Measurements from ENCODE around the gene DLGAP1. TPM values are rescaled to one million over a fixed set of nuclear protein-coding genes. Genes with fewer than 3 reads are reported as not detected.

DLGAP1 gene
- total and polyA plus RNA-seq, 2 experiments from 2014 or later = 17.0 to 48.5 TPM

- Histone ChIP-seq H3K4me2 (no peak overlapping the region), H3K36me3 (ENCODE audit: insufficient read depth) (peaks cover 4% of the 10 kb centered on the region; the same call in 1 of the 2 replicates)
- H3K27ac Mint-ChIP-seq = no peak overlapping the region
Observed at GRCh38 chr18:3612315-3612714, 842.8 kb downstream of the DLGAP1 start.

GRCh38 chr18:3611313-3612090 is 843.6 kb downstream of the DLGAP1 start:
- Histone ChIP-seq H3K27me3 (ENCODE audit: insufficient read depth) (no peaks in the 10 kb centered on the region), H4K20me1 (replicated peaks; ENCODE audit: insufficient read depth) (no peaks in the 10 kb centered on the region), H3K9me2 (ENCODE audit: insufficient read depth) (no peaks in the 10 kb centered on the region), H3K4me1 (ENCODE audit: insufficient read depth) (peaks cover 42% of the 10 kb centered on the region), H3K4me2 (peak overlapping the region; percentile 46; the same call in 1 of the 2 replicates), H3K36me3 (ENCODE audit: insufficient read depth) (peaks cover 4% of the 10 kb centered on the region; the same call in 1 of the 2 replicates), H3F3A (replicated peaks; ENCODE audit: low read depth) (peaks cover 21% of the 10 kb centered on the region), H2AFZ (no peak overlapping the region), H3K79me2 (replicated peaks; ENCODE audit: insufficient read depth) (peaks cover 14% of the 10 kb centered on the region), H3K4me3 (no peak overlapping the region), H3K27ac (ENCODE audit: low read depth) (peak overlapping the region; percentile 83)
- Mint-ChIP-seq H3K9me3 (no peaks in the 10 kb centered on the region; the same call in 1 of the 3 replicates), H3K4me3 (no peak overlapping the region; the same call in 2 of the 3 replicates), H3K27me3 (ENCODE audit: insufficient read depth, low read depth, poor library complexity) (peaks cover 21% of the 10 kb centered on the region), H3K36me3 (ENCODE audit: low read depth) (peaks cover 5% of the 10 kb centered on the region; the same call in 2 of the 3 replicates), H3K4me1 (peaks cover 45% of the 10 kb centered on the region), H3K27ac (peak overlapping the region; percentile 78; the same call in 1 of the 2 replicates)
- peak; percentile 64 for ATAC-seq
- no peak for DNase-seq (ENCODE audit: low spot score)
- TF ChIP-seq NANOG (IDR thresholded peaks at IDR 0.05; ENCODE audit: borderline replicate concordance) (no peak), CREB1 (CRISPR knock-in tag; IDR thresholded peaks at IDR 0.05; ENCODE audit: low read depth) (no peak), REST (IDR thresholded peaks at IDR 0.05; ENCODE audit: unreplicated experiment) (no peak)

More at GRCh38 chr18:3612315-3612714, 842.8 kb downstream of the DLGAP1 start:
- no peak for DNase-seq (ENCODE audit: low spot score)
- Histone ChIP-seq H3K4me1 (ENCODE audit: insufficient read depth) (peaks cover 34% of the 10 kb centered on the region), H3K4me3 (no peak overlapping the region), H2AFZ (no peak overlapping the region), H3K27ac (ENCODE audit: low read depth) (no peak overlapping the region), H3K79me2 (replicated peaks; ENCODE audit: insufficient read depth) (peaks cover 6% of the 10 kb centered on the region), H4K20me1 (replicated peaks; ENCODE audit: insufficient read depth) (no peaks in the 10 kb centered on the region), H3K27me3 (ENCODE audit: insufficient read depth) (no peaks in the 10 kb centered on the region), H3F3A (replicated peaks; ENCODE audit: low read depth) (peaks cover 21% of the 10 kb centered on the region), H3K9me2 (ENCODE audit: insufficient read depth) (no peaks in the 10 kb centered on the region)
- Mint-ChIP-seq H3K4me1 (peaks cover 45% of the 10 kb centered on the region), H3K36me3 (ENCODE audit: low read depth) (peaks cover 9% of the 10 kb centered on the region; the same call in 2 of the 3 replicates), H3K27me3 (ENCODE audit: insufficient read depth, low read depth, poor library complexity) (peaks cover 24% of the 10 kb centered on the region), H3K9me3 (no peaks in the 10 kb centered on the region; the same call in 1 of the 3 replicates), H3K4me3 (no peak overlapping the region)
- TF ChIP-seq STAT1 (IDR thresholded peaks at IDR 0.05; ENCODE audit: unreplicated experiment) (no peak), ZNF331 (CRISPR knock-in tag; IDR thresholded peaks at IDR 0.05; ENCODE audit: low read depth) (no peak), REST (IDR thresholded peaks at IDR 0.05; ENCODE audit: unreplicated experiment) (no peak), EZH2phosphoT487 (IDR thresholded peaks at IDR 0.05; ENCODE audit: unreplicated experiment) (no peak)
- ATAC-seq = no peak

Measured in GM23338 (cell line).